ENCODE data around the gene PUM2.
"Not testable (repeated sequence)": the region's sequence is repeated elsewhere in the genome, so short reads cannot be mapped to it uniquely, and the experiment has no call there.

GRCh38 chr2:20268317-20268716, 82.3 kb downstream of the PUM2 start:
- not testable (repeated sequence) for TF ChIP-seq CTCF, POLR2A, EP300, POLR2AphosphoS5 (IDR thresholded peaks at IDR 0.05)

Measured in sigmoid colon (tissue), 4 donors.